OCI-LY7 (cell line): ENCODE measurements around the gene DIP2C. TPM values are rescaled to one million over a fixed set of nuclear protein-coding genes. Genes with fewer than 3 reads are reported as not detected.

ENCODE experiments used
- BruUV-seq: library from RNA; stranded (reverse); fragments of 400-500 nt; replicated peaks from 2 replicates; lab custom pipeline; 2021; lab: Mats Ljungman, UMichigan
- CTCF ChIA-PET: fragments of 300-600 bp; sonication (Branson Sonifier 250); formaldehyde crosslinking; loops from one replicate; lab custom pipeline; 2022; ENCODE audit warnings: antibody characterized with exemption; ENCODE audit not compliant: unreplicated experiment; lab: Charles Lee
- POLR2A ChIA-PET: fragments of 300-600 bp; sonication (Branson Sonifier 250); formaldehyde crosslinking; loops from one replicate; lab custom pipeline; 2022; ENCODE audit warnings: antibody characterized with exemption; lab: Charles Lee
- DNase-seq: peaks from one replicate; pipeline ENCODE4 v3.0.0-alpha.2; 2015; ENCODE audit warnings: low spot score
- H2AFZ ChIP-seq: fragments of 200-600 bp; sonication (generic), shearing (Covaris generic); 2 replicates; pipeline ENCODE4 v1.6.1; 2014; ENCODE audit warnings: mild to moderate bottlenecking, antibody characterized with exemption, low read length, moderate library complexity
- H3K27ac ChIP-seq: fragments of 200-600 bp; sonication (generic); 2 replicates; pipeline ENCODE4 v1.5.1; 2014; ENCODE audit warnings: mixed run types, low read depth, mild to moderate bottlenecking, moderate library complexity, low read length, inconsistent platforms; ENCODE audit not compliant: poor library complexity, severe bottlenecking
- H3K36me3 ChIP-seq: fragments of 200-600 bp; sonication (generic); 2 replicates; pipeline ENCODE4 v1.6.1; 2014; ENCODE audit warnings: mild to moderate bottlenecking, antibody characterized with exemption, low read length, moderate library complexity, mixed read lengths; ENCODE audit not compliant: insufficient read depth
- H3K4me1 ChIP-seq: fragments of 200-600 bp; sonication (generic); 2 replicates; pipeline ENCODE4 v1.5.1; 2014; ENCODE audit warnings: mild to moderate bottlenecking, low read length; ENCODE audit not compliant: insufficient read depth, poor library complexity, severe bottlenecking
- H3K4me2 ChIP-seq: fragments of 200-600 bp; sonication (generic); 2 replicates; pipeline ENCODE4 v1.6.1; 2014; ENCODE audit warnings: mild to moderate bottlenecking, low read length
- H3K4me3 ChIP-seq: fragments of 200-600 bp; sonication (generic); 2 replicates; pipeline ENCODE4 v1.5.1; 2014; ENCODE audit warnings: mild to moderate bottlenecking, low read depth, low read length; ENCODE audit not compliant: poor library complexity, severe bottlenecking
- H3K79me2 ChIP-seq: fragments of 200-600 bp; sonication (generic); 2 replicates; pipeline ENCODE4 v1.6.1; 2016; ENCODE audit warnings: low read depth, mild to moderate bottlenecking, low read length, moderate library complexity, mixed read lengths; ENCODE audit not compliant: insufficient read depth
- H3K9me2 ChIP-seq: fragments of 200-600 bp; sonication (generic); 2 replicates; pipeline ENCODE4 v1.6.1; 2016; ENCODE audit warnings: mild to moderate bottlenecking, low read length, mixed read lengths; ENCODE audit not compliant: insufficient read depth
- H3K9me3 ChIP-seq: fragments of 200-600 bp; sonication (generic); 2 replicates; pipeline ENCODE4 v1.6.1; 2014; ENCODE audit warnings: mild to moderate bottlenecking, mixed run types, low read length, mixed read lengths
- H4K20me1 ChIP-seq: fragments of 200-600 bp; sonication (generic); 2 replicates; pipeline ENCODE4 v1.6.1; 2014; ENCODE audit warnings: mild to moderate bottlenecking, antibody characterized with exemption, low read length, moderate library complexity, mixed read lengths; ENCODE audit not compliant: insufficient read depth
- EZH2phosphoT487 ChIP-seq: fragments of 200-600 bp; sonication (generic); IDR thresholded peaks from 2 replicates; pipeline ENCODE4 v1.6.1; 2018; ENCODE audit warnings: low read depth, borderline replicate concordance, mild to moderate bottlenecking, mixed run types, antibody characterized with exemption, low read length, moderate library complexity, mixed read lengths
- intact Hi-C: fragments of 100-400 bp; cut with micrococcal nuclease; formaldehyde crosslinking; loops from one replicate; pipeline ENCODE4 v1.10.0; 2022; ENCODE audit not compliant: unreplicated experiment
- total RNA-seq, 2 experiments: library from RNA; depleted of rRNA in 1 of 2; stranded (reverse); fragments of >200 nt in 1 of 2; shearing (Covaris generic) in 1 of 2; gene quantifications; 2 replicates each; pipeline ENCODE4 v1.2.3, GENCODE V29; 2014 to 2022
- TF ChIP-seq, protein P1 (sequence below): fragments of 200-600 bp; sonication (generic); conservative IDR thresholded peaks from 2 replicates; pipeline ENCODE4 v1.5.1; 2014; ENCODE audit warnings: mild to moderate bottlenecking, antibody characterized with exemption, low read length, moderate library complexity, mixed read lengths

DIP2C gene
- total RNA-seq, 2 experiments from 2014 or later: 10.9 to 29.5 TPM

DNA sequence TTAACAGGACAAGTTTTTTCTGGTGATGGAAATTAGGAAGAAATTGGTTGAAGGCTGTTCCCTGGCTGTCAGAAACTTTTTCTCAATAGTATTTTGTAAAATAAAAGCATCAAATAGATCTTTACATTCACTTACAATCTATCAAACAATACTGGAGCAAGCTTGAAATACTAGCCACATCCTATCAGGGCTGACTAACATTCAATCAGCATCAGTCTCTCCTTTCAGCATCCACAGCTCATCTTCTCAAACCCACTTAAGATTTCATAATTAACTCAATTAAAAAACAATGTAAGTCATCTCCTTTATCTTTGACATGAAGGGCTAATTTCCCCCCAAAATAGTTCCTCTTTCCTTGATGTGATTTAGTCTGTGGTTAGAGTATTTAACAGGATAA is 80.2 kb downstream of the DIP2C start:
- ChIA-PET CTCF (no interaction called here), POLR2A (interaction anchor here (0.5 kb wide), 1 partner anchor 122 kb away, joined by 4 read pairs; no protein-coding TSS in a partner anchor)

DNA sequence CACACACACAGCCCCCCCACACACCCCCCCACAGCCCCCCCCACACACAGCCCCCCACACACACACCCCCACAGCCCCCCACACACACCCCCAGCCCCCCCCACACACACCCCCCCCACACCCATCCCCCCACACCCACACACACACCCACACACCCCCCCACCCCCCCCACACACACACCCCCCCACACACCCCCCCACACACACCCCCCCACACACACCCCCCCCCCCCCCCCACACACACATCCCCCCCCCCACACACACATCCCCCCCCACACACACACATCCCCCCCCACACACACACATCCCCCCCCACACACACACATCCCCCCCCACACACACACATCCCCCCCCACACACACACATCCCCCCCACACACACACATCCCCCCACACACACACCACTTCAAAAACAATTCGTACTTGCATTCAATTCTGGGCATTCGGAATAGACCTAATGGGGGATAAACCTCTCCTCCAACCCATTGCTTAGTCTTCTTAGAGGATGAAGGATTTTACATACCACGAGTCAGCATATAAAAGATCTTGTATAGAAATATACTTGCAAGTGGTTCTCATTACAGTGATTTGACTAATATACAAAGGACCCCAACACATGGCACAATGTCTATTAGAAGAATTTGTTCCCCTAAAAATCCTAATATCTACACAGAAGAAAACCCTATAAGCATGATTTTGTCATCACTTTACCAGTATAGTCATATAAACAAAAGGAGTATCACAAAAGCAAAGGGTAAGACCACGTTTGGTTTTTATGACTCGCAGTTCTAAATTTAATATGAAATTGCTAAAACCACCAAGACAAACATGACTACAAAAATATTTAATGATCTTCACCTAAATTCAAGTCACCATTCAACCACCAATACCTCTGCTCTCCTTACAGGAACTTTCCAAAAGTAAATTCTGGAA is 80.9 kb downstream of the DIP2C start:
- Histone ChIP-seq H3K4me1 (no peaks in the 10 kb centered on the region), H3K9me2 (no peaks in the 10 kb centered on the region), H2AFZ (no peak overlapping the region), H3K4me2 (no peak overlapping the region), H3K36me3 (no peaks in the 10 kb centered on the region), H3K27ac (no peak overlapping the region), H3K4me3 (no peak overlapping the region), H3K9me3 (no peaks in the 10 kb centered on the region), H4K20me1 (no peaks in the 10 kb centered on the region), H3K79me2 (no peaks in the 10 kb centered on the region)
- intact Hi-C loops: no loop called here
- no peak for DNase-seq
- ChIA-PET POLR2A (interaction anchor here (0.5 kb wide), 1 partner anchor 123 kb away, joined by 4 read pairs; no protein-coding TSS in a partner anchor), CTCF (no interaction called here)
- TF ChIP-seq EZH2phosphoT487: no peak
- TF ChIP-seq, protein P1, sequence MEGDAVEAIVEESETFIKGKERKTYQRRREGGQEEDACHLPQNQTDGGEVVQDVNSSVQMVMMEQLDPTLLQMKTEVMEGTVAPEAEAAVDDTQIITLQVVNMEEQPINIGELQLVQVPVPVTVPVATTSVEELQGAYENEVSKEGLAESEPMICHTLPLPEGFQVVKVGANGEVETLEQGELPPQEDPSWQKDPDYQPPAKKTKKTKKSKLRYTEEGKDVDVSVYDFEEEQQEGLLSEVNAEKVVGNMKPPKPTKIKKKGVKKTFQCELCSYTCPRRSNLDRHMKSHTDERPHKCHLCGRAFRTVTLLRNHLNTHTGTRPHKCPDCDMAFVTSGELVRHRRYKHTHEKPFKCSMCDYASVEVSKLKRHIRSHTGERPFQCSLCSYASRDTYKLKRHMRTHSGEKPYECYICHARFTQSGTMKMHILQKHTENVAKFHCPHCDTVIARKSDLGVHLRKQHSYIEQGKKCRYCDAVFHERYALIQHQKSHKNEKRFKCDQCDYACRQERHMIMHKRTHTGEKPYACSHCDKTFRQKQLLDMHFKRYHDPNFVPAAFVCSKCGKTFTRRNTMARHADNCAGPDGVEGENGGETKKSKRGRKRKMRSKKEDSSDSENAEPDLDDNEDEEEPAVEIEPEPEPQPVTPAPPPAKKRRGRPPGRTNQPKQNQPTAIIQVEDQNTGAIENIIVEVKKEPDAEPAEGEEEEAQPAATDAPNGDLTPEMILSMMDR: no peak
- BruUV-seq: no TSS peak

More for the DNA sequence above, 80.2 kb downstream of the DIP2C start:
- intact Hi-C loops: no loop called here
- Histone ChIP-seq H3K79me2 (no peaks in the 10 kb centered on the region), H3K4me3 (no peak overlapping the region), H3K4me2 (no peak overlapping the region), H3K27ac (no peak overlapping the region), H4K20me1 (no peaks in the 10 kb centered on the region), H3K9me2 (no peaks in the 10 kb centered on the region), H3K4me1 (no peaks in the 10 kb centered on the region), H3K36me3 (no peaks in the 10 kb centered on the region), H3K9me3 (no peaks in the 10 kb centered on the region), H2AFZ (no peak overlapping the region)
- no TSS peak for BruUV-seq
- TF ChIP-seq, protein P1: no peak
- DNase-seq: no peak
